NCI-H446 (cell line): ENCODE measurements around the gene SEPTIN7.

ENCODE experiments used
- DNase-seq, 2 experiments: peaks; one replicate each; lab custom pipeline; 2025; lab: John Stamatoyannopoulos, UW

Gene SEPTIN7

DNA sequence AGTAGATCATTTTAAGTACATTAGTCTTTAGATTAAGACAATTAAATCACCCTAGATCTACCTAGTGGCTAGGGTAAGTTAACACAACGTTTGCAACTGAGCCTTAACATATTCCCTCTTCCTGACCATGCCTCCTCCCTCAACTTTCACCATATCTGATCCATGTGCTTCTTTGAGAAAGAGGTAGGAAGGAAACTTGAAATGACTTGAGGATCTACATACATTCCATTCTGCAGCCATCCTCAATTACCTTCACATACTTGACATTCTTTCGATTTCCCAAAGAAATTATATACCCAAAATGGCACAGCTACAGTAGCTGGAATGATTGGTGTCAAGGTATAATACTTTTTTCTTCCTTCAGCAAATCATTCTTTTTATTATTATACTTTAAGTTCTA, 12.9 kb upstream of the SEPTIN7 start:
- DNase-seq = no peak

DNA sequence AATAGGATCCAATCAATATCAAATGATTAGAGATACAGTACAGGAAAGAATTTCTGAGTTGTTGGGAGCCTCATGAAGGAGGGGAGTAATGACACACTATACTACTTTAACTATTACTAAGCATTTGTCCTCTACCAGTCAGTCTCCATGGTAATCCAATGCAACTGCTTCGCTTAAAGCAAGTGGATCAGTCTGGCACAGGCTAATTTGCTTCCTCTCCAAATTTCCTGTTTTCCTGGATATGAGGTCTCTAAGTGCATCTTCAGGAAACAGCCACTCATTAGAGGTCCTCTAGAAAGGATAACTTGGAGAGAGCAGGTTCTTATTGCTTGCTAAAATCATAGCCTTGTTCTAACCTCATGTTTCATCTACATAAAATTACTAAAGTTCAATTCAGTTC, 8.4 kb upstream of the SEPTIN7 start:
- DNase-seq = peak in 1 of 2 experiments; percentile 43

DNA sequence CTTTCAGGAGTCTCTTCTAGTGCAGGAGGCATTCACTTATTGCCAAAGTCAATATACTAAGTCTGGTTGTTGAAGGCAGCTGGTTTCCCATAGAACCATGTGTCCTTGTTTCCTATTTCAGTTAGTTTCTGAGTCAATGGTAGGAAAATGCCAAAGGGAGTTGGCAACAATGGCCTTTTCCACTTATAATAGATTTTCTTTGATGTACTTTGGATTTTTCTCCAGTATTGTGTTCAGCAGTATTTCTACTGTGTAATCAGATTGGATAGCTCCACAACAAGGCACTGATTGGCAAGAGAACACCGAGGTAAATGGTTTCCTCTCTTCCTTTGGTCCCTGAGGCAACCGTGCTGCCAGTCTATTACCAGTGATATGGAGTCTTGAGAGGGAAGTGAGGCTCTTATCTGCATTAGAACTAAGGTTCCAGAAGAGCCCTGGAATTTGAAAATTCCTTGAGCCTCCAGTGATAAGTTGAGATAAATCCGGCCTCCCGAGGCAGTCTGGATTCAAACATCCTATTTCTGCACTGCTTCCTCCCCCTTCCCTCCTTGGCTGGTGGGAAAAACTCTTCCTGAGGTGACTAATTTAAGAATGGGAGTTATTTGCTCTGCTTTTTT, 7.9 kb upstream of the SEPTIN7 start:
- DNase-seq = peak in 1 of 2 experiments; percentile 43

DNA sequence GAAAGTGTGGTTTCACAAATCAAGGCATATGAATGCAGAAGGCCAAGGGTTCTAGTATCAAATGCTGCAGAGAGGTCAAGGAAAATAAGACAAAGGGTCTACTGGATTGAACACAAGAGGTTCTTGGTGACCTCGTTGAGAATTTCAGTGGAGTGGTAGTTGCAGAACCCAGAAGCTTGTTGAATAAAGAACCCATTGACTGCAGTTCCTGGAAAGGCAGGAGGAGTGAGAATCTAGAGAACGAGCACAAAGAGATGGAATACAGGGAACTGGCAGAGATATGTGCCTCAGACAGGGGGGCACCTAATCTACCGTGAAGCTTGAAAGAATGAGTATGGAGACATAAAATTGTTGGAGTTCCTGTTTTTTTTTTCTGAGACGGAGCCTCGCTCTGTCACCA, 3.5 kb upstream of the SEPTIN7 start:
- DNase-seq = no peak

DNA sequence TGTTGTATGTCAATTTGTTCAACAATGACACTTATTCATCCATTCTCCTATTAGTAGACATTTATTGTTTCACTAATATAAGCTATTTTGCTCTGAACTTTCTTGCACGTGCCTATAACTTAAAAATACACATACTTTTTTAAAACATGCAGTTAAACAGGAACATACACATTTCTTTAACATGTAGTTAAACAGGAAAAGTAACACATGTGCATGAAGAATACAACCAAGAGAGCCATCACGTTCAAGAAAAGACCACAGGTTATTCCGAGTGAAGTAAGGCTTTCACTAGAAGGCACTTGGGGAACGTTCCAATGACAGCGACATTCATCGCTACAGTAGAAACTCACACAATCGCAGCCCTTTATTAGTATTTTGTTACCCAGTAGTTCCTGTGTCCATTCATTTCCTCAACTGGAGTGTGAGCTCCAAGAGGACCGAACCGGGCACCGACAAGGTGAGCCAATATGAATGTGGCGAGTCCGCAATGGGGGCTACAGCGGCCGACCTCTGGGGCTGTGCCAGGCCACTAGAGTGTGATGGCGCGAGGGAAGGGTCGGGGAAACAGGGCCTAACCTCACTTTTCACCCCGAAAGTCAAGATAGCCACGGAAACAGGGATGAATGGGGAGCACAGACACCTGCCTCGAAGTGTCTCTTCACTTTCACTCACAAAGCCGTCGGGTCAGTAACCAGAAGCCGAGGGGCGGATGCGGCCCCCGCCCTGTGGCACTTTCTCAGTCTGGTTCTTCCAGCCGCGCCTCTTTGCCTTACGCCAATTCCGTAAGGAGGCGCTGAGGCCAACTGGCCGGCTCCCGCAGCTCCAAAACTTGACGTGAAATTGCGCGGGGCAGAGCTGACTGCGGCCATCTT, 775 bp upstream of the SEPTIN7 start:
- DNase-seq = peak; percentile 92 to 95

DNA sequence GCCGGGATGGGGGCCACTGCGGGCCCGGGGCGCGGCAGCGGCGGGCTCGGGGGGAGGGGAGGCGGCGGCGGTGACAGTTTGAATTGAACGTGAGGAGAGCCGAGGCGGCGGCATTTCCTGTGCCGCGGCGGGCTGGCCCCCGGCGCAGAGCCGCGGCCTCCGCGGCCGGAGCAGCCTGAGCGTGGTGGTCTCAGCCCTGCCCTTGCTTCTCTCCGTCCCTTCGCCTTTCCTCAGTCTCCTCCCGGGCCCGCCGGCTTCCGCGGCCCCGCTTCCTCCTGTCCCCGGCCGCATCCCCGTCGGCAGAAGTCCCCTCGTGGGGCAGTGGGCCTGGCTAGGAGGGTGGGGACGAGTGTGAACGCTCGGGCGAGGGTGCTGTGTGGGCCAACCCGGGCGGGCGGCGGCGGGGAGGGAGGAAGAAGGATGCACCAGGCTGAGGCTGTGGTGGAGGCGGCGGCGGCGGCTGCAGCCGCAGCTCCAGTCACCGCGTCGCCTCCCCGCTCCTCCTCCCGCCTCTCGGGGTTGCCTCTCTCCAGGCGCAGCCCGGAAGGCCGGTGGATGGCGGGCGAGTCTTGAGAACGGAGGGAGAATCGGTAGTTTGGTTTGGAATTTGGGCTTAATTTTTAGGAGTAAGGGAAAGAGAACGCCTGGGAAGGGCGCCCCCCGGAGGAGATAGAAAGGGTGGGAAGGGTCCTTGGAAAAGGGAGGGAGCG, 690 bp downstream of the SEPTIN7 start:
- peak; percentile 64 to 66 for DNase-seq

DNA sequence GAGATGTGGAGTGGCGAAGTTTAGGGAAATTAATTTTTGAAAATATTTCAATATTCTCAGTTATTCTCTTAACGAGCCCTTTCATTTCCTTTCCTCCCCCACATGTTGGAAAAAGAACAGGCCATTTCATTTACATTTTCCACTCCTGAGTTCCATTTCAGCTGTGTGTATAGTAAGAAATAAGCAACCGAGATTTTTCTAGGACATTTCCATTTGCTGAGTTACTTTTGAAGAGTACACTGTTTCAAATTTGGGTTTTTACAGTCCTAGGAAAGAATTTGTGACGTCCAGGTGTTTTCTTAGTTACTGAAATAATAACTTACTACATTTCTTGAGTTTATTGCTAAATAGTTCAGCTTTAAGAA, 1.2 kb downstream of the SEPTIN7 start:
- no peak for DNase-seq

DNA sequence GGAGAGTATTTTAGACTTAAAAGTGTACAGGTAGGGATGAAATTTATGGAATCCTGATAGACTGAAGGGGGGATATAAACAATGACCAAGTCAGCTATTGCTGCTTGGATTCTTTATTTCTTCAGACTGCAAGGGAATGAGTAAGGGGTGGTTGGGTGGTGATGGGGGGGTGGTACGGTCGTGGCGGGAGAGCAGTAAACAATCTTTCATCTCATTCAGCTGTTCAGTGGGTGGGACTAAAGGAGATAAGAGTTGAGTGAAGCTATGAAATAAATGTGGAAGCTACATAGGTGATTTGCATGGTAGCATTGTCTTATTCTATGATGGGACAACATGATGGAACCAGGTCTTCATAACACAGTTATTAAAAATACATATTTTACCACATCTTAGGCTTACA, 1.8 kb downstream of the SEPTIN7 start:
- DNase-seq = no peak

DNA sequence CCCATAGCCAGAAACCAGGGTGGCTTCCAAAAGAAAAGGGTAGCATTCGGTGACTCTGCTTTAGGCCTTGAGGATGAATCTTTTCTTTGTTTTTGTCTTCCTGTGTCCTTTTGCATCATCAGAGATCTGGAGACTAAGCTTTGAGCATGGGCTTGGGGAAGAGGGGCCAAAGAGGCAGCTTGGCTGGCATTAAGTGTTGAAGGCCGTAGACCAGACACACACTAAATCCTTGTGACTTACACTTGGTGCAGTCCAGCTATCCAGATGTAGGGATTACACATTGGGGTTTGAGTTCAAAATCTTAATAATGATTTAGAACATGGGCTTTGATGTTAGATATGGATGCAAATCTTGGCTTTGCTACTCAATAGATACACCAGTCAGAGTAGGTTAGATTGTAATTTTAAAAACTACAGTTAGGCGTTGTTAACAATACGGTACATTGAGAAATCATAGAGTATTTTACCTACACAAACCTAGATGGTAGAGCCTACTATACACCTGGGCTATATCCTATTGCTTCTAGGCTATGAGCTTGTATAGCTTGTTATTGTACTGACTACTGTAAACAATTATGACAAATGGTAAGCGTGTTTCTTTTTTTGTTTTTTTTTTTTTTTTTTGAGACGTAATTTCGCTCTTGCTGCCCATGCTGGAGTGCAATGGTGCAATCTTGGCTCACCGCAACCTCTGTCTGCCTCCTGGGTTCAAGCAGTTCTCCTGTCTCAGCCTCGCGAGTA, 3.5 kb downstream of the SEPTIN7 start:
- DNase-seq = no peak

DNA sequence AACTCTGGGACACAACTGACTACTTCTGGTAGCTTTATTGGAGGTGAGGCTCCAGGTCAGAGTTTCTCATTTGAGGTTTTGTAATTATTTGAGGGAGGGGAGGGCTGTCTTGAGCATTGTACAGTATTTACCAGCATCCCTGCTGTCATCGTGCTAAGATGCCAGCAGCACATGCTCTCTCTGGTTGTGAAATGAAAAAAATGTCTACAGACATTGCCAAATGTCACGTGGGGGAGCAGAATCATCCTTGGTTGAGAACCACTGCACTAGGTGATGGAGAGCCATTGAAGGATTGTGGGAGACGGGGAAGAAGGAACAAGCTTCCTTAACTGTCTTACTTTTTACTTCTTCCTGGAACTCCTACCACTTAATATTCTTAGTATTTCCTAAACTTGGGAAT, 5.0 kb downstream of the SEPTIN7 start:
- DNase-seq = peak in 1 of 2 experiments; percentile 42

DNA sequence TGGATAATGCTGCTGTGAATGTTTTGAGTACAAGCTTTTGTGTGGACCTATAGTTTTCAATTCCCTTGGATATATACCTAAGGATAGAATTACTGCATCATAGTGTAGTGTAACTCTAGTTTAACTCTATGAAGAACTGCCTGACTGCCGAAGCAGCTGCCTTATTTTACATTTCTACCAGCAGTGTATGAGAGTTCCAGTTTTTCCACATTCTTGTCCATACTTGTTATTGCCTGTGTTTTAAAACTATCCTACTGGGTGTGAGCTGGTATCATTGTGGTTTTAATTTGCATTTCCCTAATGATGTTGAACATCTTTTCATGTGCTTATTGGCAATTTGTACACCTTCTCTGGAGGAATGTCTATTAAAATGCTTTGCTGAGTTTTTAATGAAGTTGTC, 15.7 kb downstream of the SEPTIN7 start:
- no peak for DNase-seq

DNA sequence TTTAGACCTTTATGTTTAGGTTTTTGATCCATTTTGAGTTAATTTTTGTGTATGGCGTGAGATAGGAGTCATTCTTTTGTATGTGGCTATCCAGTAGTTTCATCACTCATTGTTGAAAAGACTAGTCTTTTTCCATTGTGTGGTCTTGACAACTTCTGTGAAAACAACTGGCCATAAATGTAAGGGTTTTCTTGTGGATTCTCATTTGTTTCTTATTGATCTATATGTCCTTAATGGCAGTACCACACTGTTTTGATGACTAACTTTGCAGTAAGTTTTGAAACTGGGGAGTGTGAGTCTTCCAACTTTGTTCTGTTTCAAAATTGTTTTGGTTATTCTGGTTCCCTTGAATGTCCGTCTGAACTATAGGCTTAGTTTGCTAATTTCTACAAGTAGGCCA, 16.3 kb downstream of the SEPTIN7 start:
- no peak for DNase-seq

DNA sequence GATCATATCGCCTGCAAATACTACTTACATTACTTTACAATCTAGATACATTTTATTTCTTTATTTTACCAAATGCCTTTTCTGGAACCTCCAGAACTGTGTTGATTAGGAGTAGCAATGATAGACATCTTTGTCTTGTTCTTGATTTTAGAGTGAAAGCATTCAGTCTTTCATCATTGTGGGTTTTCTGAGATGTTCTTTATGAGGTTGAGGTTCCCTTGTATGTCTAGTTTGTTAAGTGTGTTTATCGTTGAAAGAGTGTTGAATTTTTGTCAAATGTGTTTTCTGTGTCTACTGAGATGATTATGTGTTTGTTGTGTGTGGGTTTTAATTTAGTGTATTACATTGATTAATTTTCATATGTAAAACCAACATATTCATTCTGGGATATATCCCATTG, 17.1 kb downstream of the SEPTIN7 start:
- no peak for DNase-seq

DNA sequence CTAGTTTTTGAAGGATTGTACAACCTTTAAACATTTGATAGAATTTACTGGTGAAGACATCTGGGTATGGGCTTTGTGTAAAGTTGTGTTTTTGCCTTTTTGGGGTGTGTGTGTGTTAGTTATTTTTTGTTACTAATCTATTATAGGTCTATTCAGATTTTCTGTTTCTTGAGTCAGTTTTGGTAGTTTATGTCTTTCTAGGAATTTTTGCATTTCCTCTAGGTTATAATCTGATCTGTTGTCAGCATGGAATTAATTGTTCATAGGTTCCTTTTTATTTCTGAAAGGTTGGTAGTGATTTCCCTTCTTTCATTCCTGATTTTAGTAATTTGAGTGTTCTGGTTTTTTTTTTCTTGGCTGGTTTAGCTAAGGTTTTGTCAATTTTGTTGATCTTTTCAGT, 17.7 kb downstream of the SEPTIN7 start:
- no peak for DNase-seq

DNA sequence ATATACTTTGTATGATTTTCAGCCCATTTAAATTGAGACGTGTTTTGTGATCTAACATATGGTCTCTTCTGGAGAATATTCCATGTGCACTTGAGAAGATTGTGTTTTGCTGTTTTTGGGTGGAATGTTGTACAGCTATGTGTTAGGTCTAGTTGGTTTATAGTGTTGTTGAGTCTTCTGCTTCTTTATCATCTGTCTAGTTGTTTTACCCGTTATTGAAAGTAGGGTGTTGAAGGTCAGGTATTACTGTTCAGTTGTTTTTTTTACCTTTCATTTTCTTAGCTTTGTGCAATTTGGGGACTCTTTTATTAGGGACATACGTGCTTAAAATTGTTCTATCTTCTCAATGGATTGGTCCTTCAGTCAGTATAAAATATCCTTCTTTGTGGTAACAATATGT, 18.5 kb downstream of the SEPTIN7 start:
- no peak for DNase-seq

DNA sequence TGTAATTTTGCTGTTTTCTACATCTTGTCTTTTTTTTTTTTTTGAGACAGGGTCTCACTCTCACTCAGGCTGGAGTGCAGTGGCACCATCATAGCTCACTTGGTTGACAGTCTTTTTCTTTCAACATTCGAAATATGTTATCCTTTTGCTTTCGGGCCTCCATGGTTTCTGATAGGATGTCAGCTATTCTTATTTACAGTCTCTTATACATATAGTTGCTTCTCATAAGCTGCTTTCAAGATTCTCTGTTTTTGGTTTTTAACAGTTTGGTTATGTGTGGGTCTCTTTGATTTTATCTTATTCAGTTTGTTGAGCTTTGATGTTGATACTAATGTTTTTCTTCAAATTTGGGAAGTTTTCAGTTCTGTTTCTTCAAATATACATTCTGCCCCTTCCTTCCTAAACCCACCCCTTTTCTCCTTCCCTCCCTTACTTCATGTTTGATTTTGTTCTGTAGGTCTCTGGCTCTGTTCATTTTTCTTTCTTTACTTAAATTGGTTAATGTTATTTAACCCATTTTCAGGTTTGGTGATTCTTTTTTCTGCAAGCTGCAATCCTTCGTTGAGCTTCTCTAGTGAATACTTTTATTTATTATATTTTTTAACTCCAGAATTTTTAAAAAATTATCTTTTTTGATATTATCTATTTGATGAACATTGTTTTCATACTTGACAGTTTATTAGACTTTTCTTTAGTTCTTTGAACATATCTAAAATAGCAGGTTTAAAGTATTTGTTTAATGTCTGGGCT, 19.3 kb downstream of the SEPTIN7 start:
- DNase-seq = no peak

DNA sequence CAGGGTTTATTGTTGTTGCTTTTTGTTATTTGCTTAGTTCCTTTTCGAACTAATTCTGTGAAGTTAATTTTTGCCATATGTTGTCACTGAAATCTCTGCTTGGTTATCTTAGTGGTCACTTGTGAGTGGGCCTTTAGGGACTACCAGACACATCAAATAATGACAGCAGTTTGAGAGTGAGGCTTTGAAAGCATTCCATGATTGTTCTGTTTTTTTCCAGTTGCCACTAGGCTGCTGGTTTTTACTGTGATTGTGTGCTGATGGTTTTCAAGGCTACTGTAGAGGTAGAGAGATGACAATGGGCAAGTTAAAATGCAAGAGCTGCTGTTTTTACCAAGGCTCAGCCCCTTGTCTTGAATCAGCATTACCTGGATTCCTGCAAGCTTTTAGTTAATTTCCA, 20.0 kb downstream of the SEPTIN7 start:
- no peak for DNase-seq

DNA sequence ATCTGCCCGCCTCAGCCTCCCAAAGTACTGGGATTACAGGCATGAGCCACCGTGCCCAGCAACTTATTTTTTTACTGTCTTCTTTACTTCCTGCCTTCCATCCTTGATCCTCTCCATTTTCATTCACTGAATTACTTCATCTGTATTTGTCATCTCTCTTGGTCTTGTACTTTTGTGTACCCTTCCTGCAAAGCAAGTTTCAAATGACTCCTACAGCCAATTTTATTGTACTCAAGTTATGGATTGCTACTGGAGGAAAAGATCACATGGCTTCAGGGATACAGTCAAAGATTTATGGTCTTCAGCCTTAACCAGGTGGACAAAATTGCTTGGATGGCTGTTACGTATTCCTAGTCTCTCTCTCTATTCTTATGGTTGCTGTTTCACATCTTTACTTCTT, 22.6 kb downstream of the SEPTIN7 start:
- no peak for DNase-seq

DNA sequence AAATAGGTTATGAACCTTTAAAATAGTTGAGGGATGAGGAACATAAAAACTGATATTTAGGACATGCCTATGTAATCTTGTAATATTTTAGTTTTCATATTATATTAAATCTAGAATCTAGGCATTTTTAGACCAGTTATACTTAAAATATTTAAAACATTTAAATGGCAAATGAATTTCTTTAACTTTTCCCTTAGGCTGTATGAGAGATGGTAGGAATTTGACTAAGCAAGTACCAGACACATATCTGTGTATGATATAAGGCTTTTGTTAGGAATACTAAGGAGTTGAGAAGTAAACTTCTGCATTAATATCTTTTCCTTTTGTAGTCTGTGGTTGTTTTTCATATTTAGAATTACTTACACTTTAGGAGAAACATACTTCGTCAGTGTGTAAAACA, 25.1 kb downstream of the SEPTIN7 start:
- no peak for DNase-seq

DNA sequence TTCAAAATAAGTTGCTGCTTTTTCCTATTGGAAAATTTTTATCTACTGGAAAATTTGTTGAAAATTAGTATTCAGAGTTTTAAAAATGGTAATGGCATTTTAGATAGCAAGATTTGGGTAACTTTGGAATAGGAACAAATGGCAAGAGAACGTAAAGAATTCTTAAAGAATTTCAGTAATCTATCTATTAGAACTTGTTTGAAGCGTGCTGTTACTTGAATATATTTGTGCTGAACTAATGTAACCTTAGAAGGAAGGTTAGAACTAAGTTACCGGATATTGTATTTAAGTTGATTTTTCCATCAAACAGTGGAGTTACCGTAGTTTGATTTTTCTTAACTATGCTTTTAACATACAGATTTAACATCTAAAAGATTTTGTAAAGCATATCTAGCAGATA, 25.9 kb downstream of the SEPTIN7 start:
- no peak for DNase-seq

DNA sequence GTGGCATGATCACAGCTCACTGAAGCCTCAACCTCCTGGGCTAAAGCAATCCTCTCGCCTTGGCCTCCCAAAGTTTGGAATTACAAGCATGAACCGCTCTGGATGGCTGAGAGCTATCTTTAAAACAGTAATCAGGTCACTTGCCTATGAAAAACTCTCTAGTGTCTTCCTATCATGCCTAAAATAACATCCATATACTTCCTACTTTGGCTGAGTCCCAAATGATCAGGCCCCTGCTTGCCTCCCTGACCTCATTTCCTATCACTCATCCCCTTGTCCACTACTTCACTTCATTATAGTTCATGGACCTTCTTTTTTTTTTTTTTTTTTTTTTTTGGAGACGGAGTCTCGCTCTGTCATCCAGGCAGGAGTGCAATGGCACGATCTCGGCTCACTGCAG, 28.0 kb downstream of the SEPTIN7 start:
- no peak for DNase-seq

DNA sequence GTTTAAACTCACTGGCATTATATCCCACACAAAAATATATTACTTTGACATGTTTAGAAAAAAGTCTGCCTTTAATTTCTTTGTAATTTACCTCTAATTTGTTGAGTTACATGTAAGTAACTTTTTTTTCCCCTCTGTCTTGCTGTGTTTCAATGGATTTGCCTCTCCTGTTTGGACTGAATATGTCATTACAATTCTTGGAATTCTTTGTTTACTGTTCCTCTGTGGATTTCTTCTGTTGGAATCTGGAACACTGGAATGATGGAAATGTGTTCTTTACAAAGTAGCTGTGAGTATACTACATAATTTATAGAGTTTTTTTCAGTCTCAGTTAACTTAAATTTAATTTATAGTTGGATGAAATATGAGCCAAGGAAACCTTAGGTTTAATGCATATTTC, 30.4 kb downstream of the SEPTIN7 start:
- DNase-seq = no peak
